PC-9 (cell line): Measurements from ENCODE around the gene SYPL1. TPM values are rescaled to one million over a fixed set of nuclear protein-coding genes. Genes with fewer than 3 reads are reported as not detected.
A peak's percentile ranks its signal among the peaks of the same experiment; 100 is the strongest.

ENCODE experiments used
- BruUV-seq: library from RNA; stranded (reverse); fragments of 400-500 nt; replicated peaks from 2 replicates; lab custom pipeline; 2021; lab: Mats Ljungman, UMichigan
- CTCF ChIA-PET: fragments of 300-600 bp; sonication (Branson Sonifier 250); formaldehyde crosslinking; loops from one replicate; lab custom pipeline; 2022; ENCODE audit warnings: antibody characterized with exemption; lab: Charles Lee
- POLR2A ChIA-PET: fragments of 300-600 bp; sonication (Branson Sonifier 250); formaldehyde crosslinking; loops from one replicate; lab custom pipeline; 2022; ENCODE audit warnings: antibody characterized with exemption; ENCODE audit not compliant: unreplicated experiment; lab: Charles Lee
- DNase-seq, 2 experiments: peaks; one replicate each; pipeline versions ENCODE4 v3.0.0 to v3.0.0-alpha.2; 2015 to 2022; ENCODE audit warnings: mixed read lengths in 1 of 2
- H2AFZ ChIP-seq: fragments of 200-600 bp; sonication (generic); 2 replicates; pipeline ENCODE4 v1.8.1; 2017; ENCODE audit warnings: antibody characterized with exemption
- H3F3A ChIP-seq: fragments of 200-600 bp; sonication (generic); 2 replicates; pipeline ENCODE4 v1.8.1; 2017; ENCODE audit warnings: antibody characterized with exemption, mild to moderate bottlenecking, low read depth; ENCODE audit not compliant: insufficient read depth
- H3K27ac ChIP-seq: fragments of 200-600 bp; sonication (generic); 2 replicates; pipeline ENCODE4 v1.6.1; 2016; ENCODE audit warnings: mixed run types
- H3K27me3 ChIP-seq: fragments of 200-600 bp; sonication (generic); 2 replicates; pipeline ENCODE4 v1.6.1; 2016; ENCODE audit warnings: low read depth, mixed run types; ENCODE audit not compliant: insufficient read depth
- H3K36me3 ChIP-seq: fragments of 200-600 bp; sonication (generic); 2 replicates; pipeline ENCODE4 v1.6.1; 2016; ENCODE audit warnings: low read depth, mixed run types
- H3K4me1 ChIP-seq: fragments of 200-600 bp; sonication (generic); replicated peaks from 2 replicates; pipeline ENCODE4 v1.6.1; 2016; ENCODE audit warnings: mixed run types; ENCODE audit not compliant: insufficient read depth
- H3K4me2 ChIP-seq: fragments of 200-600 bp; sonication (generic); 2 replicates; pipeline ENCODE4 v1.6.1; 2017; ENCODE audit warnings: mixed run types
- H3K4me3 ChIP-seq: fragments of 200-600 bp; sonication (generic); 2 replicates; pipeline ENCODE4 v1.6.1; 2016; ENCODE audit warnings: mixed run types
- H3K79me2 ChIP-seq: fragments of 200-600 bp; sonication (generic); 2 replicates; pipeline ENCODE4 v1.6.1; 2017; ENCODE audit warnings: low read depth, mixed run types
- H3K9me2 ChIP-seq: fragments of 200-600 bp; sonication (generic); 2 replicates; pipeline ENCODE4 v1.8.1; 2017; ENCODE audit warnings: mild to moderate bottlenecking; ENCODE audit not compliant: insufficient read depth
- H3K9me3 ChIP-seq: fragments of 200-600 bp; sonication (generic); 2 replicates; pipeline ENCODE4 v1.8.1; 2016; ENCODE audit warnings: low read depth; ENCODE audit not compliant: insufficient read depth
- H4K20me1 ChIP-seq: fragments of 200-600 bp; sonication (generic); 2 replicates; pipeline ENCODE4 v1.8.1; 2017; ENCODE audit not compliant: insufficient read depth
- CTCF ChIP-seq: fragments of 200-600 bp; sonication (generic); conservative IDR thresholded peaks from 2 replicates; pipeline ENCODE4 v1.6.1; 2017; ENCODE audit warnings: mixed run types, antibody characterized with exemption, mild to moderate bottlenecking, moderate library complexity
- EZH2 ChIP-seq: fragments of 200-600 bp; sonication (generic); IDR thresholded peaks from 2 replicates; pipeline ENCODE4 v1.8.0; 2017; ENCODE audit warnings: antibody characterized with exemption, low read depth
- intact Hi-C: fragments of 100-400 bp; cut with micrococcal nuclease; formaldehyde crosslinking; loops from one replicate; pipeline ENCODE4 v1.10.0; 2022; ENCODE audit not compliant: unreplicated experiment
- total RNA-seq: library from RNA; stranded (reverse); gene quantifications from 2 replicates; pipeline ENCODE4 v1.2.3, GENCODE V29; 2021

Gene SYPL1
- total RNA-seq, 1 experiment from 2014 or later = 102 TPM

- Histone ChIP-seq H3K9me2 (no peaks in the 10 kb centered on the region), H3K79me2 (no peaks in the 10 kb centered on the region), H3K4me3 (no peak overlapping the region), H3K27me3 (no peaks in the 10 kb centered on the region), H3K36me3 (no peaks in the 10 kb centered on the region), H2AFZ (no peak overlapping the region), H3K27ac (no peak overlapping the region), H3K4me1 (peaks cover 77% of the 10 kb centered on the region), H3F3A (peaks cover 47% of the 10 kb centered on the region), H3K9me3 (no peaks in the 10 kb centered on the region), H4K20me1 (no peaks in the 10 kb centered on the region), H3K4me2 (0 out of 2 replicates have a peak overlapping the region, but pooled peaks have one; percentile 20)
- no peak for DNase-seq
- intact Hi-C loops = loop anchor here (1.0 to 5.0 kb wide), 4 partner anchors 11 to 1127 kb away; no protein-coding TSS in a partner anchor
- TF ChIP-seq CTCF (no peak), EZH2 (no peak)
- no TSS peak for BruUV-seq
- CTCF ChIA-PET = interaction anchor here (0.6 kb wide), 1 partner anchor 335 kb away, joined by 3 read pairs; no protein-coding TSS in a partner anchor
- POLR2A ChIA-PET = no interaction called here
Measured at GRCh38 chr7:106069471-106070200, 42.5 kb downstream of the SYPL1 start.

GRCh38 chr7:106068986-106069385 lies 43.1 kb downstream of the SYPL1 start:
- POLR2A ChIA-PET = no interaction called here
- Histone ChIP-seq H3K9me3 (no peaks in the 10 kb centered on the region), H3K4me3 (no peak overlapping the region), H3K27me3 (no peaks in the 10 kb centered on the region), H3F3A (peaks cover 54% of the 10 kb centered on the region), H2AFZ (no peak overlapping the region), H3K79me2 (no peaks in the 10 kb centered on the region), H4K20me1 (no peaks in the 10 kb centered on the region), H3K9me2 (no peaks in the 10 kb centered on the region), H3K4me2 (0 out of 2 replicates have a peak overlapping the region, but pooled peaks have one; percentile 20), H3K36me3 (no peaks in the 10 kb centered on the region), H3K4me1 (peaks cover 83% of the 10 kb centered on the region), H3K27ac (no peak overlapping the region)
- no peak for TF ChIP-seq EZH2
- no TSS peak for BruUV-seq
- CTCF ChIA-PET = interaction anchor here (0.6 kb wide), 1 partner anchor 334 kb away, joined by 3 read pairs; no protein-coding TSS in a partner anchor
- peak; percentile 68 to 71 for DNase-seq
- intact Hi-C loops = loop anchor here (1.0 to 5.0 kb wide), 3 partner anchors 11 to 1127 kb away; no protein-coding TSS in a partner anchor

- no TSS peak for BruUV-seq
- no peaks in the 10 kb centered on the region for H3K9me2 ChIP-seq
- peaks cover 87% of the 10 kb centered on the region for H3K4me1 ChIP-seq
- CTCF ChIA-PET = no interaction called here
- TF ChIP-seq EZH2 = no peak
- TF ChIP-seq CTCF = no peak
- no peak overlapping the region for H3K27ac ChIP-seq
- peaks cover 58% of the 10 kb centered on the region for H3F3A ChIP-seq
- POLR2A ChIA-PET = no interaction called here
- H2AFZ ChIP-seq = no peak overlapping the region
- H3K79me2 ChIP-seq = no peaks in the 10 kb centered on the region
- no peak for DNase-seq
- no peaks in the 10 kb centered on the region for H4K20me1 ChIP-seq
- intact Hi-C loops = loop anchor here (5.0 kb wide), 2 partner anchors 704 to 1126 kb away; no protein-coding TSS in a partner anchor
- no peak overlapping the region for H3K4me2 ChIP-seq
- no peaks in the 10 kb centered on the region for H3K9me3 ChIP-seq
- H3K27me3 ChIP-seq = no peaks in the 10 kb centered on the region
- no peak overlapping the region for H3K4me3 ChIP-seq
- H3K36me3 ChIP-seq = no peaks in the 10 kb centered on the region
Measured at GRCh38 chr7:106068538-106068961, 43.6 kb downstream of the SYPL1 start.
